CD4-positive, alpha-beta T cell treated with Interleukin-4 for 1 hour (primary cell): ENCODE measurements around the gene ADGRD2.

Source experiments
- DNase-seq, 2 donors: peaks; one replicate each; pipeline ENCODE4 v3.0.0-alpha.2; 2020 to 2022

ADGRD2 gene

GRCh38 chr9:124458441-124458840, 8.2 kb downstream of the ADGRD2 start:
- DNase-seq, result no peak

GRCh38 chr9:124462739-124463138, 12.5 kb downstream of the ADGRD2 start:
- no peak for DNase-seq

- DNase-seq, result no peak
Measured at GRCh38 chr9:124465736-124466135, 15.5 kb downstream of the ADGRD2 start.

- no peak for DNase-seq
Measured at GRCh38 chr9:124467410-124468060, 17.3 kb downstream of the ADGRD2 start.

GRCh38 chr9:124468061-124468740, 17.9 kb downstream of the ADGRD2 start:
- no peak for DNase-seq

GRCh38 chr9:124469011-124469832, 19.0 kb downstream of the ADGRD2 start:
- DNase-seq, result no peak

GRCh38 chr9:124470306-124470705, 20.1 kb downstream of the ADGRD2 start:
- DNase-seq, result no peak

GRCh38 chr9:124470726-124471125, 20.5 kb downstream of the ADGRD2 start:
- no peak for DNase-seq

- no peak for DNase-seq
Measured at GRCh38 chr9:124471761-124472160, 21.5 kb downstream of the ADGRD2 start.

- DNase-seq, result no peak
Measured at GRCh38 chr9:124472770-124473169, 22.5 kb downstream of the ADGRD2 start.

GRCh38 chr9:124473310-124473709, 23.1 kb downstream of the ADGRD2 start:
- no peak for DNase-seq

- no peak for DNase-seq
Measured at GRCh38 chr9:124474151-124474550, 23.9 kb downstream of the ADGRD2 start.

GRCh38 chr9:124475158-124475867, 25.1 kb downstream of the ADGRD2 start:
- no peak for DNase-seq

GRCh38 chr9:124475868-124476690, 25.8 kb downstream of the ADGRD2 start:
- DNase-seq, result no peak

- DNase-seq, result no peak
Measured at GRCh38 chr9:124477211-124477647, 27.0 kb downstream of the ADGRD2 start.

- DNase-seq, result no peak
Measured at GRCh38 chr9:124477648-124478285, 27.5 kb downstream of the ADGRD2 start.

- DNase-seq, result no peak
Measured at GRCh38 chr9:124478354-124478753, 28.1 kb downstream of the ADGRD2 start.

- DNase-seq, result no peak
Measured at GRCh38 chr9:124479371-124479770, 29.1 kb downstream of the ADGRD2 start.

- no peak for DNase-seq
Measured at GRCh38 chr9:124479947-124480620, 29.8 kb downstream of the ADGRD2 start.

GRCh38 chr9:124480621-124480981, 30.4 kb downstream of the ADGRD2 start:
- no peak for DNase-seq

- DNase-seq, result no peak
Measured at GRCh38 chr9:124481115-124481514, 30.9 kb downstream of the ADGRD2 start.
